MM.1S (cell line): ENCODE data around the gene OR2V2.

ENCODE experiments used
- CTCF ChIP-seq: fragments of 300-600 bp; sonication (generic); IDR thresholded peaks from 2 replicates; pipeline ENCODE4 v1.5.1; 2016; ENCODE audit warnings: antibody characterized with exemption, low read length, mixed read lengths
- EZH2 ChIP-seq: fragments of 300-600 bp; sonication (generic); optimal IDR thresholded peaks from 2 replicates; pipeline ENCODE3; 2017; ENCODE audit warnings: low read depth, mild to moderate bottlenecking, antibody characterized with exemption, low read length, mixed read lengths

- TF ChIP-seq CTCF (no peak), EZH2 (no peak)
Measured at GRCh38 chr5:181199881-181200638, 52.7 kb downstream of the OR2V2 start.
